Measurements from ENCODE around the gene NET1. TPM values are rescaled to one million over a fixed set of nuclear protein-coding genes. Genes with fewer than 3 reads are reported as not detected.
A peak's percentile ranks its signal among the peaks of the same experiment; 100 is the strongest.

NET1 gene
- total RNA-seq, 1 experiment from 2014 or later, result 175 TPM

DNA sequence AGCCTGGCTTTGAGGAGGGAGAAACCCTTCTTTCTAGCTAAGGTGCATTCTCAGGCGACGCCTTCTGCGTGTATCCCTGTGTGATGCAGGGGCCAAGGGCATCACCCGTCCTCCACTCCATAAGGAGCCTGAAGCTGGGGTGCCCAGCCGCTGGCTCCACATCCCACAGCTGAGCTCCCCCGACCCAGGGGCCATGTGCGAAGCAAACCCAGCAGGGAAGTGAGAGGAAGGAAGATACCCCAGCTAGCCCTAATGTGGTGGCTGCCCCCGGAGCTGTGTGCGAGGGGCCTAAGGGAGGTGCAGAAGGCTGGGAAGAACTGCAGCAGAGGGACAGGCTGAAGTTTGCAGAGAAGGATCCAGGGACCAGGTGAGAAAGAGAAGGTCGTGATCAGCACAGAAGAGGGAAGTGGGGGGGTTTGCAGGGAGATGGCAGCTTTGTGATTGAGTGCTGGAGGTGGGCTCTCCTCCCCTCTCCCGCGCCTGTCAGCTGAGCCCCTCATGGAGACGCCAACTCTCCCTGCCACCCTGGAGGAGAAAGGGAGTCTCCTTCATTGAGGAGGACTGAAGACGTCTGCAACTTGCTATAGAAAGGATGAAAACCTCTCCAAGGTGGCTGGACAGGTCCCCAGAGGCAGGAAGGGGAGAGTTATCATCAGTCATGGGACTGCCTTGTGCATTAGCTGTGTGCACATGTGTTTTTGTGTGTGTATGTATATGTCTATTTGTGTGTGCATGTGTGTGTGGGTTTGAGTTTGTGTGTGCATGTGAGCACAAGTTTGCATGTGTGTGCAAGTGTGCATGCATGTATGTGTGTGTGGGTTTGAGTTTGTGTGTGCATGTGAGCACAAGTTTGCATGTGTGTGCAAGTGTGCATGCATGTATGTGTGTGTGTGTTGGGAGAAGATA lies 90.5 kb downstream of the NET1 start:
- H3K27ac Mint-ChIP-seq (ENCODE audit: unreplicated experiment), result peak overlapping the region; percentile 84
- POLR2A ChIA-PET, result interaction anchor here (0.6 to 1.3 kb wide), 2 partner anchors 14 to 40 kb away, joined by 3 read pairs; no protein-coding TSS in a partner anchor
- peaks cover 38% of the 10 kb centered on the region for H3K4me1 Mint-ChIP-seq (ENCODE audit: low read depth, unreplicated experiment)

DNA sequence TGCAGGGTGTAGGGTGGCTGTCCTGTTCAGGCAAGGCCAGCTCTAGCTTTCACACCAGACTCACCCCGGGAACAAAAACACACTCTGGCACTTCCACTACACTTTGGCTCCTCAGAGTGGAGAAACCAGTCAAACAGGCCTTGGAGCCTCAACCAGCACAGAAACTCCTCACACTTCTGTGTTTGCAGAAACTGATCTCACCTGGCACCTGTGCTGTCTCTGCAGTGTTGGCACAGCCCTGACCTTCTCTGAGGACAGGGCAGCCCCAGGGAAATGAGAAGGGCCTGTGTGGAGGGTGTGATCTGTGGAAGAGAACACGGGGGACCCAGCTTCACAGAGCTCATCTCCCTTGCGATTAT lies 91.1 kb downstream of the NET1 start:
- DNase-seq, result peak; percentile 83 to 84
- intact Hi-C loops (cut with micrococcal nuclease; ENCODE audit: unreplicated experiment), result loop anchor here (1.0 to 5.0 kb wide), 5 partner anchors 10 to 120 kb away; no protein-coding TSS in a partner anchor
- TF ChIP-seq CTCF (IDR thresholded peaks at IDR 0.05; ENCODE audit: insufficient read depth in 1 of 2, low read depth in 1 of 2, low read length in 1 of 2, severe bottlenecking in 1 of 2, unreplicated experiment in 1 of 2), result no peak
- H3K27me3 ChIP-seq (replicated peaks; ENCODE audit: control insufficient read depth, insufficient read depth, low read length), result no peaks in the 10 kb centered on the region
- Mint-ChIP-seq H3K36me3 (ENCODE audit: insufficient read depth, unreplicated experiment) (peaks cover 7% of the 10 kb centered on the region), H3K9me3 (ENCODE audit: unreplicated experiment) (peaks cover 8% of the 10 kb centered on the region), H3K27me3 (ENCODE audit: insufficient read depth, unreplicated experiment) (no peaks in the 10 kb centered on the region), H3K4me3 (ENCODE audit: unreplicated experiment) (peak overlapping the region; percentile 25), H3K4me1 (ENCODE audit: low read depth, unreplicated experiment) (peaks cover 39% of the 10 kb centered on the region), H3K27ac (ENCODE audit: unreplicated experiment) (peak overlapping the region; percentile 84)
- no TSS peak for BruUV-seq (replicated peaks)
- CTCF ChIA-PET, result interaction anchor here (2.0 kb wide), 1 partner anchor 35 kb away, joined by 5 read pairs; no protein-coding TSS in a partner anchor
- peaks cover 33% of the 10 kb centered on the region for H3K4me1 ChIP-seq
- no peak overlapping the region for H3K4me3 ChIP-seq (ENCODE audit: low read depth, low read length)
- no peaks in the 10 kb centered on the region for H3K36me3 ChIP-seq (ENCODE audit: control insufficient read depth, insufficient read depth, low read length)
- POLR2A ChIA-PET, result interaction anchor here (0.6 to 1.3 kb wide), 2 partner anchors 15 to 40 kb away, joined by 3 read pairs; no protein-coding TSS in a partner anchor
- H3K9me3 ChIP-seq, result no peaks in the 10 kb centered on the region

More for the DNA sequence above, 90.5 kb downstream of the NET1 start:
- Histone ChIP-seq H3K4me3 (ENCODE audit: low read depth, low read length) (no peak overlapping the region), H3K27me3 (replicated peaks; ENCODE audit: control insufficient read depth, insufficient read depth, low read length) (no peaks in the 10 kb centered on the region), H3K36me3 (ENCODE audit: control insufficient read depth, insufficient read depth, low read length) (no peaks in the 10 kb centered on the region), H3K4me1 (peaks cover 29% of the 10 kb centered on the region), H3K9me3 (no peaks in the 10 kb centered on the region)
- H3K9me3 Mint-ChIP-seq (ENCODE audit: unreplicated experiment), result peaks cover 8% of the 10 kb centered on the region
- peaks cover 7% of the 10 kb centered on the region for H3K36me3 Mint-ChIP-seq (ENCODE audit: insufficient read depth, unreplicated experiment)
- intact Hi-C loops (cut with micrococcal nuclease; ENCODE audit: unreplicated experiment), result loop anchor here (1.0 to 5.0 kb wide), 5 partner anchors 10 to 120 kb away; no protein-coding TSS in a partner anchor
- peak overlapping the region; percentile 25 for H3K4me3 Mint-ChIP-seq (ENCODE audit: unreplicated experiment)
- CTCF ChIA-PET, result interaction anchor here (2.0 kb wide), 1 partner anchor 35 kb away, joined by 5 read pairs; no protein-coding TSS in a partner anchor
- BruUV-seq (replicated peaks), result no TSS peak
- DNase-seq, result no peak
- H3K27me3 Mint-ChIP-seq (ENCODE audit: insufficient read depth, unreplicated experiment), result no peaks in the 10 kb centered on the region
- no peak for TF ChIP-seq CTCF (IDR thresholded peaks at IDR 0.05; ENCODE audit: insufficient read depth in 1 of 2, low read depth in 1 of 2, low read length in 1 of 2, severe bottlenecking in 1 of 2, unreplicated experiment in 1 of 2)
